Trophoblast cell (in vitro differentiated cells and primary cell): ENCODE results near the gene GALNS.
"Not testable (repeated sequence)": the region's sequence is repeated elsewhere in the genome, so short reads cannot be mapped to it uniquely, and the experiment has no call there.

Experiments
- DNase-seq, 2 donors: peaks; one replicate each; pipeline ENCODE4 v3.0.0-alpha.2; 2016
- H2AFZ ChIP-seq: 2 replicates; pipeline ENCODE4 v1.6.1; 2013; ENCODE audit warnings: low read length, moderate library complexity, mild to moderate bottlenecking; ENCODE audit not compliant: insufficient read depth, poor library complexity
- H2AK5ac ChIP-seq: 2 replicates; pipeline ENCODE4 v1.6.1; 2013; ENCODE audit warnings: mild to moderate bottlenecking, low read length
- H2BK120ac ChIP-seq: 2 replicates; pipeline ENCODE4 v1.6.1; 2013; ENCODE audit warnings: low read length, mild to moderate bottlenecking, moderate library complexity; ENCODE audit not compliant: insufficient read depth, poor library complexity
- H2BK12ac ChIP-seq: 2 replicates; pipeline ENCODE4 v1.6.1; 2013; ENCODE audit warnings: mild to moderate bottlenecking, low read length, moderate library complexity
- H2BK5ac ChIP-seq: 2 replicates; pipeline ENCODE4 v1.6.1; 2013; ENCODE audit warnings: low read length, low read depth, moderate library complexity, mild to moderate bottlenecking; ENCODE audit not compliant: poor library complexity
- H3K14ac ChIP-seq: 2 replicates; pipeline ENCODE4 v1.6.1; 2013; ENCODE audit warnings: mild to moderate bottlenecking, low read length
- H3K18ac ChIP-seq: 2 replicates; pipeline ENCODE4 v1.6.1; 2013; ENCODE audit warnings: mild to moderate bottlenecking, low read length
- H3K23ac ChIP-seq: 2 replicates; pipeline ENCODE4 v1.6.1; 2013; ENCODE audit warnings: low read length
- H3K27ac ChIP-seq: 2 replicates; pipeline ENCODE4 v1.5.1; 2013; ENCODE audit warnings: low read depth, mild to moderate bottlenecking, inconsistent platforms, low read length, moderate library complexity
- H3K27me3 ChIP-seq: 2 replicates; pipeline ENCODE4 v1.6.1; 2013; ENCODE audit warnings: inconsistent platforms, mild to moderate bottlenecking, low read length, moderate library complexity; ENCODE audit not compliant: insufficient read depth
- H3K36me3 ChIP-seq, 2 experiments: 1 replicate in 1 of 2; 2 replicates in 1 of 2; pipeline ENCODE4 v1.6.1; 2013; ENCODE audit warnings: low read length in 2 of 2, mild to moderate bottlenecking in 2 of 2, moderate library complexity in 1 of 2; ENCODE audit not compliant: insufficient read depth in 2 of 2, control insufficient read depth in 1 of 2
- H3K4ac ChIP-seq: 2 replicates; pipeline ENCODE4 v1.6.1; 2013; ENCODE audit warnings: low read depth, mild to moderate bottlenecking, low read length, moderate library complexity
- H3K4me1 ChIP-seq, 2 experiments: 1 replicate in 1 of 2; 2 replicates in 1 of 2; pipeline ENCODE4 v1.6.1; 2013; ENCODE audit warnings: low read length in 2 of 2, mild to moderate bottlenecking in 2 of 2, moderate library complexity in 1 of 2; ENCODE audit not compliant: insufficient read depth in 2 of 2, control insufficient read depth in 1 of 2
- H3K4me2 ChIP-seq: 2 replicates; pipeline ENCODE4 v1.6.1; 2013; ENCODE audit warnings: inconsistent platforms, mild to moderate bottlenecking, low read length, moderate library complexity
- H3K4me3 ChIP-seq: 2 replicates; pipeline ENCODE4 v1.5.1; 2013; ENCODE audit warnings: mild to moderate bottlenecking, low read depth, low read length, inconsistent platforms
- H3K79me1 ChIP-seq: one replicate; pipeline ENCODE4 v1.6.1; 2013; ENCODE audit warnings: low read length
- H3K79me2 ChIP-seq: 2 replicates; pipeline ENCODE4 v1.6.1; 2013; ENCODE audit warnings: low read length, mild to moderate bottlenecking; ENCODE audit not compliant: control insufficient read depth, insufficient read depth, poor library complexity
- H3K9ac ChIP-seq: 2 replicates; pipeline ENCODE4 v1.6.1; 2013; ENCODE audit warnings: mild to moderate bottlenecking, low read length
- H3K9me3 ChIP-seq: 2 replicates; pipeline ENCODE4 v1.6.1; 2013; ENCODE audit warnings: low read depth, mild to moderate bottlenecking, control low read depth, inconsistent platforms, low read length; ENCODE audit not compliant: insufficient read depth
- H4K12ac ChIP-seq: 2 replicates; pipeline ENCODE4 v1.6.1; 2013; ENCODE audit warnings: low read depth, mild to moderate bottlenecking, low read length, moderate library complexity
- H4K8ac ChIP-seq: 2 replicates; pipeline ENCODE4 v1.6.1; 2013; ENCODE audit warnings: low read depth, mild to moderate bottlenecking, low read length, moderate library complexity
- H4K91ac ChIP-seq: one replicate; pipeline ENCODE4 v1.6.1; 2013; ENCODE audit warnings: low read depth, mild to moderate bottlenecking, low read length, moderate library complexity
- WGBS: extraction: QIAGEN DNeasy Blood & Tissue Kit; methylation state at CpG from one replicate; pipeline ENCODE4 v1.1.7; 2013; ENCODE audit warnings: missing lambda C conversion rate; ENCODE audit not compliant: insufficient read length, insufficient coverage; ENCODE audit errors: extremely low coverage; 5-methylcytosine and 5-hydroxymethylcytosine counted together

Gene GALNS

DNA sequence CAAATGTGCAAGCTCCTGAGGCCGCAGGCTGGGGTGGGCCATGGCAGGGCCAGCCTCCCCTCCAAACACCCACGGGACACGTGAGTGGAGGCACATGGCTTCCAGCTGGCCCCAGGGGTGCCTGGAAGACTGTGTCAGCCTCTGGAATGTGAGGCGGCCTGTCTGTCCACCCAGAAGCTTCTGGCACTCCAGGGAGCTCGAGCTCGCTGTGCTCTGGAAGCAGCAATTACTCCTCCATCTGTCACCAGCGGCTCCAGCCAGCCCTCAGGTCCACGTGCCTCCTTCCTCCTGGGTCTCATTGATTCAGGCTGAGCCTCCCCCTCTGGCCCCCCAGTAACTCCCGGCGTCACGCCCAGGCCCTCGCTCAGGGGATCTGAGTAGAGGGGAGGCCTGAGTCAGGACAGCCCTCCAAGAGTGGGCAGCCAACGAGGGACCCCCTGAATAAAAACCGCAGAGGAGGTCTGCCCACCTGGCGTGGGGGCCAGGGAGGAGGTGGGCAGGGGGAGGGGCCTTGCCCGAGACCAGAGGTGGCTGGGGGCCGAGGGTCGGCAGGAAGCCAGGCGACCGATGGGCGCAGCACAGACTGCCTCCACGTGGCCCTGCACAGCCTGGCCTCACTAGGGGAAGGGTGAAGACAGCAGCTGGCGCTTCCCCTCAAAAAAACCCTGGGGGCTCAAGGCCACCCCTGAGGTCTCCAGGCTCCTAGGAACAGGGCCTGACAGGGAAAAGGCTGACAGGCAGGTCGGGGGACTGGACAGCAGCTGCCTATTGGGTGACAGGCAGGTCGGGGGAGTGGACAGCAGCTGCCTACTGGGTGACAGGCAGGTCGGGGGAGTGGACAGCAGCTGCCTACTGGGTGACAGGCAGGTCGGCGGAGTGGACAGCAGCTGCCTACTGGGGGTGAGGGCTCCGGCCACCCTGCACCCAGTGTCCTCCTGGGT lies 83.6 kb downstream of the GALNS start:
- Histone ChIP-seq H3K36me3 (peaks cover 0 to 2% of the 10 kb centered on the region in 2 experiments), H3K4me2 (peak overlapping the region; percentile 58), H2BK12ac (no peak overlapping the region), H3K27me3 (no peaks in the 10 kb centered on the region), H3K9me3 (no peaks in the 10 kb centered on the region), H3K4me1 (peaks cover 58 to 68% of the 10 kb centered on the region in 2 experiments), H4K8ac (no peak overlapping the region), H3K4me3 (no peak overlapping the region), H3K23ac (no peak overlapping the region), H2BK120ac (peak overlapping the region; percentile 9), H4K12ac (no peak overlapping the region), H3K14ac (no peak overlapping the region), H3K18ac (no peak overlapping the region), H4K91ac (peak overlapping the region; percentile 27), H3K9ac (no peak overlapping the region), H3K4ac (no peak overlapping the region), H3K79me2 (peaks cover 11% of the 10 kb centered on the region), H2BK5ac (peak overlapping the region; percentile 78), H3K27ac (peak overlapping the region; percentile 91), H2AK5ac (no peak overlapping the region), H3K79me1 (peaks cover 16% of the 10 kb centered on the region), H2AFZ (no peak overlapping the region)
- peak; percentile 90 to 93 for DNase-seq
- WGBS = no CpG with 5 or more reads among the region's 29 CpGs

DNA sequence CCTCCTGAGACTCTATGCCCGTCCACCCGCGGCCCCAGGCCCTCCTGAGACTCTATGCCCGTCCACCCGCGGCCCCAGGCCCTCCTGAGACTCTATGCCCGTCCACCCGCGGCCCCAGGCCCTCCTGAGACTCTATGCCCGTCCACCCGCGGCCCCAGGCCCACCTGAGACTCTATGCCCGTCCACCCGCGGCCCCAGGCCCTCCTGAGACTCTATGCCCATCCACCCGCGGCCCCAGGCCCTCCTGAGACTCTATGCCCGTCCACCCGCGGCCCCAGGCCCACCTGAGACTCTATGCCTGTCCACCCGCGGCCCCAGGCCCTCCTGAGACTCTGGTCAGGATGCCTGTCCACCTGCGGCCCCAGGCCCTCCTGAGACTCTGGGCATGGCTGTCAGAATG lies 85.0 kb downstream of the GALNS start:
- H3K36me3 ChIP-seq, H3K27ac ChIP-seq, H3K14ac ChIP-seq, H2AK5ac ChIP-seq, H4K91ac ChIP-seq, H3K9ac ChIP-seq, H2AFZ ChIP-seq, H2BK120ac ChIP-seq, H2BK5ac ChIP-seq, H3K4me2 ChIP-seq, H4K8ac ChIP-seq, H3K27me3 ChIP-seq, DNase-seq, H3K23ac ChIP-seq, H3K9me3 ChIP-seq, H3K4me3 ChIP-seq, H4K12ac ChIP-seq, H3K79me2 ChIP-seq: not testable (repeated sequence)
- no CpG with 5 or more reads among the region's 23 CpGs for WGBS
- H3K79me1 ChIP-seq = peaks cover 16% of the 10 kb centered on the region
- H3K18ac ChIP-seq = peak overlapping the region; percentile 4
- peak overlapping the region; percentile 44 for H3K4ac ChIP-seq
- peaks cover 68 to 74% of the 10 kb centered on the region in 2 experiments for H3K4me1 ChIP-seq
- peak overlapping the region; percentile 8 for H2BK12ac ChIP-seq

DNA sequence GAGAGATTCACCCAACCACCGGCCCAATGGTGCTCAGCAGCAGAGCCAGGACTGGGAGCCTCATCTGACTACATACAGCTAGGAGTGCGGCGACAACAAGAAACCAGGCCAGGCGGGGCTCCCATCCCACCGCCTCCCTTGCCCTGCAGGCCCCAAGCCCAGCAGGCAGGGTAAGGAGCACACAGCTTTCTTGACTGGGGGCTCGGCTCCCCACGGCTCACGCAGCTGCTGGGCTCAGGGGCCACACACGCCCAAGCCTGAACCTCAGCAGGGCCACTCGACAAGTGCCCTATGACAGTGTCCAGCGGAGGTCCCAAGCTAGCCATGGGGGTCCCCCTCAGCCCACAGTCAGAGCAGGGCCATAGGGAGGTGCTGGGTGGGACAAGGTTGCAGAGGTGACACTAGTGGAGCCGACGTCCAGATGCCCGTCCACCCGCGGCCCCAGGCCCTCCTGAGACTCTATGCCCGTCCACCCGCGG lies 85.4 kb downstream of the GALNS start:
- no peak overlapping the region for H2AFZ ChIP-seq
- H4K91ac ChIP-seq = peak overlapping the region; percentile 65
- peak overlapping the region; percentile 36 for H4K8ac ChIP-seq
- peak overlapping the region; percentile 70 for H3K14ac ChIP-seq
- no peak overlapping the region for H3K23ac ChIP-seq
- H3K79me2 ChIP-seq = peaks cover 12% of the 10 kb centered on the region
- H3K36me3 ChIP-seq = peaks cover 0 to 2% of the 10 kb centered on the region in 2 experiments
- no peak for DNase-seq
- H2AK5ac ChIP-seq = peak overlapping the region; percentile 81
- H3K4me1 ChIP-seq = peaks cover 70 to 78% of the 10 kb centered on the region in 2 experiments
- H4K12ac ChIP-seq = no peak overlapping the region
- no peak overlapping the region for H3K9ac ChIP-seq
- H2BK12ac ChIP-seq = peak overlapping the region; percentile 87
- WGBS = no CpG with 5 or more reads among the region's 19 CpGs
- H3K4me3 ChIP-seq = no peak overlapping the region
- H3K9me3 ChIP-seq = no peaks in the 10 kb centered on the region
- H2BK5ac ChIP-seq = peak overlapping the region; percentile 43
- peak overlapping the region; percentile 55 for H3K18ac ChIP-seq
- no peaks in the 10 kb centered on the region for H3K27me3 ChIP-seq
- peak overlapping the region; percentile 51 for H3K4ac ChIP-seq
- H3K27ac ChIP-seq = peak overlapping the region; percentile 28
- H3K79me1 ChIP-seq = peaks cover 16% of the 10 kb centered on the region
- no peak overlapping the region for H3K4me2 ChIP-seq
- peak overlapping the region; percentile 18 for H2BK120ac ChIP-seq

DNA sequence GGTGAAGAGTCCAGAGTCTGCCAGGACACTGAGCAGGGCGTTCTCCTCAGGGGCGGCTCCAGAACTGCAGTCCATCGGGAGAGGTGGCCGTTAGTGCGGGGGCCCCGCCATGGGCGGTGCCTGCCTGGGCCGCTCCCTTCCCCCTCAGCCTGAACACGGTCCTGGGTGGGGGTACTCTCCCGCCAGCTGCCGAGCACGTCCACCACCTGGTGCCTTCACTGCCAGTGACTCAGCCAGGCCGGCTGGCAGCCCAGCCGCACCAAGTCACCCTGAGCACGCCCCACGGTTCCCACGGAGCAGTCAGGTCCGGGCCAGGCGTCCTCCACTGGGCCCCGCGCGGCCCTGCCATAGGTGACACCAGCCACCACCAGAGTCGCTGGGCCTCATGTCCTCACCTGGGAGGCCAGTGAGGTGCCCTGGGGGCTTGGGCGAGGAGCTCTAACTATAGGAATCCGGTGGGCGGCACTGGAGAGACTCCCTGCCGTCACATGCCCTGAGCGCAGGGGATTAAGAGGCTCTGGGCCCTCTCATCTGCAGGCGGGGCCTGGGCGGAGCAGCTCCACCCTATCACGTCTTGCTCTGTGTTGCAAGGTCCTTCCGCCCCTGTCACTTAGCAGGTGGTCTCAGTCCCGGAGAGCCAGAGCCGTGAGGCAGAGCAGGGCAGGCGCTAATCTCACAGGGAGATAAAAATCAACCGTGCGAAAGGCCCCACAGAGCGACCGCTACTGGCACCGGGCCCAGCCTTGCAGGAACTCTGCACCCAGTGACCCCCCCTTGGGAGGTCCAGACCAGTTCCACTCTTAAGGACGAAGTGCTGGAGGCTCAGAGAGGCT lies 86.1 kb downstream of the GALNS start:
- Histone ChIP-seq H4K12ac (no peak overlapping the region), H3K4me2 (no peak overlapping the region), H3K14ac (peak overlapping the region; percentile 70), H2AFZ (peak overlapping the region; percentile 2), H3K4me1 (peaks cover 74 to 82% of the 10 kb centered on the region in 2 experiments), H3K18ac (peak overlapping the region; percentile 55), H2AK5ac (peak overlapping the region; percentile 10), H3K27me3 (no peaks in the 10 kb centered on the region), H3K9ac (no peak overlapping the region), H2BK5ac (peak overlapping the region; percentile 43), H3K4ac (peak overlapping the region; percentile 6), H2BK12ac (peak overlapping the region; percentile 87), H3K27ac (peak overlapping the region; percentile 38), H4K91ac (peak overlapping the region; percentile 65), H4K8ac (peak overlapping the region; percentile 1), H3K4me3 (no peak overlapping the region), H3K79me1 (peaks cover 16% of the 10 kb centered on the region), H3K36me3 (no peaks in the 10 kb centered on the region), H2BK120ac (peak overlapping the region; percentile 18), H3K9me3 (no peaks in the 10 kb centered on the region), H3K79me2 (peaks cover 12% of the 10 kb centered on the region), H3K23ac (no peak overlapping the region)
- peak; percentile 91 to 98 for DNase-seq
- no CpG with 5 or more reads among the region's 41 CpGs for WGBS
